ENCODE measurements around the gene UQCC5.
"Not testable (repeated sequence)": the region's sequence is repeated elsewhere in the genome, so short reads cannot be mapped to it uniquely, and the experiment has no call there.

Gene UQCC5

GRCh38 chr3:52523386-52524257 lies 12.8 kb upstream of the UQCC5 start:
- DNase-seq (ENCODE audit: low spot score) = no peak

- DNase-seq (ENCODE audit: low spot score) = no peak
These were observed 12.1 kb upstream of the UQCC5 start for GRCh38 chr3:52524258-52524751.

- DNase-seq (ENCODE audit: low spot score) = no peak
These were observed 11.4 kb upstream of the UQCC5 start for GRCh38 chr3:52524752-52525679.

- DNase-seq (ENCODE audit: low spot score) = no peak
These were observed 10.5 kb upstream of the UQCC5 start for GRCh38 chr3:52525680-52526561.

- DNase-seq (ENCODE audit: low spot score) = not testable (repeated sequence)
These were observed 9.8 kb upstream of the UQCC5 start for GRCh38 chr3:52526671-52527038.

GRCh38 chr3:52527039-52527731 lies 9.2 kb upstream of the UQCC5 start:
- no peak for DNase-seq (ENCODE audit: low spot score)

- no peak for DNase-seq (ENCODE audit: low spot score)
These were observed 8.4 kb upstream of the UQCC5 start for GRCh38 chr3:52527732-52528585.

- DNase-seq (ENCODE audit: low spot score) = no peak
These were observed 7.6 kb upstream of the UQCC5 start for GRCh38 chr3:52528586-52529375.

GRCh38 chr3:52529376-52530333 lies 6.8 kb upstream of the UQCC5 start:
- DNase-seq (ENCODE audit: low spot score) = no peak

- DNase-seq (ENCODE audit: low spot score) = no peak
These were observed 5.2 kb upstream of the UQCC5 start for GRCh38 chr3:52530918-52531826.

- no peak for DNase-seq (ENCODE audit: low spot score)
These were observed 4.4 kb upstream of the UQCC5 start for GRCh38 chr3:52531860-52532516.

GRCh38 chr3:52532517-52532837 lies 3.9 kb upstream of the UQCC5 start:
- peak; percentile 43 for DNase-seq (ENCODE audit: low spot score)

- DNase-seq (ENCODE audit: low spot score) = peak; percentile 12
These were observed 3.4 kb upstream of the UQCC5 start for GRCh38 chr3:52532838-52533622.

- peak; percentile 67 for DNase-seq (ENCODE audit: low spot score)
These were observed 2.7 kb upstream of the UQCC5 start, which contains the start of gene NT5DC2 for GRCh38 chr3:52533623-52534280. Gene NT5DC2, minus strand, starts transcription at chr3:52533857. Its CDS starts 120 bp downstream, at chr3:52533737.

Measured in NAMALWA (cell line).